Measurements from ENCODE around the gene MLLT1. TPM values are rescaled to one million over a fixed set of nuclear protein-coding genes. Genes with fewer than 3 reads are reported as not detected.

MLLT1 gene
- total RNA-seq, 4 donors from 2014 or later = 21.5 to 46.9 (median 33.4) TPM

DNA sequence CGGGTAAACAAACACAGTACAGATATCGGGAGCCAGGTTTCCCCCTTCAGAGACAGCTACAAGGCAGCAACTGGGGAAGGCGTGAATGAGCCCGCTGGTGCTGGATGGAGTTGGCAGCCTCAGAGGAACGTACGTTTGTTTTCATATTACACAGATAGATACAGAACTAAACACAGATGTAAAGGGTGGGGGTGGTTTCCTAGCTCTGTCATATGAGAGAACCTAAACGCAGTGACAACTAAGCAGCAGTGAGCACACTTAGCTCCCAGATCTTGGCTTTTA lies 32.8 kb downstream of the MLLT1 start:
- no peaks in the 10 kb centered on the region for H3K27me3 ChIP-seq
- TF ChIP-seq EP300 (IDR thresholded peaks at IDR 0.05) = no peak
- TF ChIP-seq POLR2AphosphoS5 (IDR thresholded peaks at IDR 0.05) = no peak
- no peak for TF ChIP-seq POLR2A (IDR thresholded peaks at IDR 0.05; ENCODE audit: low read depth)
- TF ChIP-seq, protein P1, sequence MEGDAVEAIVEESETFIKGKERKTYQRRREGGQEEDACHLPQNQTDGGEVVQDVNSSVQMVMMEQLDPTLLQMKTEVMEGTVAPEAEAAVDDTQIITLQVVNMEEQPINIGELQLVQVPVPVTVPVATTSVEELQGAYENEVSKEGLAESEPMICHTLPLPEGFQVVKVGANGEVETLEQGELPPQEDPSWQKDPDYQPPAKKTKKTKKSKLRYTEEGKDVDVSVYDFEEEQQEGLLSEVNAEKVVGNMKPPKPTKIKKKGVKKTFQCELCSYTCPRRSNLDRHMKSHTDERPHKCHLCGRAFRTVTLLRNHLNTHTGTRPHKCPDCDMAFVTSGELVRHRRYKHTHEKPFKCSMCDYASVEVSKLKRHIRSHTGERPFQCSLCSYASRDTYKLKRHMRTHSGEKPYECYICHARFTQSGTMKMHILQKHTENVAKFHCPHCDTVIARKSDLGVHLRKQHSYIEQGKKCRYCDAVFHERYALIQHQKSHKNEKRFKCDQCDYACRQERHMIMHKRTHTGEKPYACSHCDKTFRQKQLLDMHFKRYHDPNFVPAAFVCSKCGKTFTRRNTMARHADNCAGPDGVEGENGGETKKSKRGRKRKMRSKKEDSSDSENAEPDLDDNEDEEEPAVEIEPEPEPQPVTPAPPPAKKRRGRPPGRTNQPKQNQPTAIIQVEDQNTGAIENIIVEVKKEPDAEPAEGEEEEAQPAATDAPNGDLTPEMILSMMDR (IDR thresholded peaks at IDR 0.05) = no peak
- peaks cover 43 to 69% (median 60%) of the 10 kb centered on the region in 4 donors for H3K4me1 ChIP-seq
- intact Hi-C loops (cut with DNase I) = no loop called here
- no peak overlapping the region for H3K4me3 ChIP-seq
- 94% methylated on average over 7 of the region's 7 CpGs for WGBS
- no peak for DNase-seq (ENCODE audit: extremely low spot score)
- no peaks in the 10 kb centered on the region for H3K9me3 ChIP-seq
- no peak overlapping the region for H3K27ac ChIP-seq (replicated peaks in 1 of 4)
- no peaks in the 10 kb centered on the region for H3K36me3 ChIP-seq

DNA sequence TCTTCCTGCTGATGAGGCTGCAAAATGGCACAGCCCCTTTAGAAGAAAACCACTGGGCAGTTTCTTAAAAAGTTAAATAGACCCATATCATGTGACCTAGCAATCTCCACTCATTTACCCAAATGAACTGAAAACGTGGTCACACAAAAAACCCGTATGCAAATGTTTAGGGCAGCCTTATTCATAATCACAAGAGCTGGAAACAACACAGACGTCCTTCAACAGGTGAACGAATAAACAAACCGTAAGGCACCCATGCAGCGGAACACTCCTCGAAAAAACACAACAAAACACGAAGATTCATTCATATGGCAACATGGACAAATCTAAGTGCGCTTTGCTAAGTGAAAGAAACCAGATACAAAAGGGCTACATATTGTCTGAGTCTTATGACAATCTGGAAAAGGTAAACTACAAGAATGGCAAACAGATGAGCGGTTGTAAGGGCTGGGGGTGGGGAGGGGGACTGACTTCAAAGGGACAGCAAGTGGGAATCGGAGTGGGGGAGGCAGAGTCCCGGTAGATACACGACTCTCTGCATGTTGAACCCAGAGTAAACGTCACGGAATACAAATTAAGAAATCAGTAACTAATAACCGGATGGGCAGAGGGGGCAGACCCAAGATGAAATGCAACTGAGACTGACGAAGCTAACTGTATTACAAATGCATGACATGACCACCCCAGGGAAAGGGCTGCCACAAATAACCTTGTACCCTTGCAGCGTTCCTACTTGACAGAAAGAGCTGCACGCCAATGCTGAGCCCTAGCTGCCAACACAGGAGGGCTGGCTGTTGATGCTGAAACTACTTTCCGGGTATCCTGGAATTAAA lies 33.4 kb downstream of the MLLT1 start:
- no peaks in the 10 kb centered on the region for H3K9me3 ChIP-seq
- intact Hi-C loops (cut with DNase I) = no loop called here
- no peaks in the 10 kb centered on the region for H3K27me3 ChIP-seq
- no peak for TF ChIP-seq POLR2A (IDR thresholded peaks at IDR 0.05; ENCODE audit: low read depth)
- TF ChIP-seq POLR2AphosphoS5 (IDR thresholded peaks at IDR 0.05) = no peak
- TF ChIP-seq EP300 (IDR thresholded peaks at IDR 0.05) = no peak
- peaks cover 49 to 71% (median 63%) of the 10 kb centered on the region in 4 donors for H3K4me1 ChIP-seq
- H3K4me3 ChIP-seq = no peak overlapping the region
- H3K27ac ChIP-seq (replicated peaks in 1 of 4) = no peak overlapping the region
- WGBS = 96% methylated on average over 20 of the region's 20 CpGs
- no peaks in the 10 kb centered on the region for H3K36me3 ChIP-seq
- DNase-seq (ENCODE audit: extremely low spot score) = no peak

DNA sequence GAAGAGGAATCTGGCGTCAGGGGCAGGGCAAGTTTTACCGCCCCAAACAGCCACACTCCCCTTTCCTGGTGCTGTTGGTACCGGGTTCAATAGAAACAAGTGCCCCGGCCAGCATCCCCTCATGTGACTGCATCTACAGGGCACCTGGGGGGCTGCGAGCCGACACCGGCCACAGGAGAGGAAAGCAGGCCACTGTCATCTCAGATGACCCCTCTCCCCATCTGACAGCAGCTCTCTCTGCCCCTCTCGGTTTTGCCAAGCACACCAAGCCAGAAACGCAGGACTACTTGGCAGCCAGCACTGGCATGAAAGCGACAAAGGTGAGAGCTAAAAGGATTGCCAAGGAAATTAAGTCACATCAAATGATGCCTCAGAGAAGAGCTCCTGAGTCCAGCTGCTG lies 37.1 kb downstream of the MLLT1 start:
- H3K4me1 ChIP-seq = peaks cover 53 to 73% (median 67%) of the 10 kb centered on the region in 4 donors
- TF ChIP-seq EP300 (IDR thresholded peaks at IDR 0.05) (no peak), POLR2A (IDR thresholded peaks at IDR 0.05; ENCODE audit: low read depth) (no peak), POLR2AphosphoS5 (IDR thresholded peaks at IDR 0.05) (no peak)
- TF ChIP-seq, protein P1 (IDR thresholded peaks at IDR 0.05) = no peak
- H3K4me3 ChIP-seq = no peak overlapping the region
- H3K27ac ChIP-seq (replicated peaks in 1 of 4) = peak overlapping the region in 1 of 4 donors; percentile 44
- no peaks in the 10 kb centered on the region for H3K27me3 ChIP-seq
- no peaks in the 10 kb centered on the region for H3K9me3 ChIP-seq
- DNase-seq (ENCODE audit: extremely low spot score) = no peak
- 69% methylated on average over 10 of the region's 10 CpGs for WGBS
- no peaks in the 10 kb centered on the region for H3K36me3 ChIP-seq
- intact Hi-C loops (cut with DNase I) = no loop called here

DNA sequence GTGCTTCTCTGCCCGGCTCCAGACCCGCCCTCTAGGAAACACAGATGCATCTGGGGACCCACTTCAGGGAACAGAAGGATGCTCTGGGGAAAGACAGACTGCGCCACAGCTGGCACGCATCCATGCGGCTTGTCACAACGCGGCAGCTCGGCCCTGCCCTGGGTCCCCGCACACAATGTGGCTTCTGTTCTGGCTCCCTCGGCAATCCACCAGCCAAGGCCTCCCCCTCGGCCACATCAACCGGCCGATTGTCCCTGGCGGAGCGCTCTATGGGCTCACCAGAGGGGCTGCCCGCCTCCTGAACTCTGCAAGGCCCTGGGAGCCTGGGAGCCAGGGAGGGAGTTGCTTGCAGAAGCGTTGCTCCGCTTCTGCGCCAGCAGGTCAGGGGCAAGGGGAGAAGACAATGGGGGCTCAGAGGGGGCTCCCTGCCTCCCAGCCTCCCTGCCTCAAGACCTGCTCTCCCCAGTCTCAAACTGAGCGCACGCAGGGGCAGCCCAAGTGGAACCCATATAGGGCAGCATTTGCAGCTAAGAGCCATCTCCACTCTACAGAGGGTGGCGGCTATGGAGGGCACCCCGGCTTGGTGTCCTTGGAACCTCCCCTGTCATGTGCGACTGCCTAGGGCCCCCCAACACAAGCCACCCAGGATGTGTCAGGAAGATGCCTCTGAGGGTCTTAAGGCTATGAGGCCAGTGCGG lies 37.9 kb downstream of the MLLT1 start:
- no peaks in the 10 kb centered on the region for H3K27me3 ChIP-seq
- no peaks in the 10 kb centered on the region for H3K9me3 ChIP-seq
- H3K4me3 ChIP-seq = no peak overlapping the region
- intact Hi-C loops (cut with DNase I) = no loop called here
- peaks cover 60 to 78% (median 73%) of the 10 kb centered on the region in 4 donors for H3K4me1 ChIP-seq
- WGBS = 79% methylated on average over 24 of the region's 25 CpGs
- H3K27ac ChIP-seq (replicated peaks in 1 of 4) = peak overlapping the region in 1 of 4 donors; percentile 61
- no peaks in the 10 kb centered on the region for H3K36me3 ChIP-seq
- no peak for DNase-seq (ENCODE audit: extremely low spot score)
- TF ChIP-seq, protein P1 (IDR thresholded peaks at IDR 0.05) = no peak
- no peak for TF ChIP-seq POLR2A (IDR thresholded peaks at IDR 0.05; ENCODE audit: low read depth)
- no peak for TF ChIP-seq EP300 (IDR thresholded peaks at IDR 0.05)
- TF ChIP-seq POLR2AphosphoS5 (IDR thresholded peaks at IDR 0.05) = no peak

DNA sequence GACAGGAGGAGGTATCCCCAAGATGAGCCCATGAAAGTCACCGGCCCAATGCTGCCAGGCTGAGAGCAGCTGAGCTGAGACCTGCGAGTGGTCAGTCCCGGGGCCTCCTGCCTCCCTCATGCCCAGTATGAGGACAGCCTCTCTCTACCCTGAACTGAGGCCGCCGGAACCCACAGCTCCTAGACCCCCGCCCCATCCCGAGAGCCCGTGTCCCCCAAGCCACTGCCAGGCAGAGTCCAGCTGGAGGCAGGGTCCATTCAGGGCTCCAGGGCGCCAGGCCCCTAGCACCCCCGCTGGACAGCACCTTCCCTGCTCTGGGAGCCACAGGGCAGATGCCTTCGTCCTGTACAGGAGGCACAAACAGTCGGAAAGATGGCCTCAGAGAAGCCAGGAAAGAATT lies 38.7 kb downstream of the MLLT1 start:
- no peak for DNase-seq (ENCODE audit: extremely low spot score)
- peaks cover 67 to 86% (median 81%) of the 10 kb centered on the region in 4 donors for H3K4me1 ChIP-seq
- H3K4me3 ChIP-seq = no peak overlapping the region
- intact Hi-C loops (cut with DNase I) = no loop called here
- no peaks in the 10 kb centered on the region for H3K27me3 ChIP-seq
- no peaks in the 10 kb centered on the region for H3K36me3 ChIP-seq
- WGBS = 90% methylated on average over 12 of the region's 12 CpGs
- H3K9me3 ChIP-seq = no peaks in the 10 kb centered on the region
- H3K27ac ChIP-seq (replicated peaks in 1 of 4) = peak overlapping the region in 2 of 4 donors; percentile 6 to 61
- TF ChIP-seq EP300 (IDR thresholded peaks at IDR 0.05) (no peak), POLR2A (IDR thresholded peaks at IDR 0.05; ENCODE audit: low read depth) (no peak), POLR2AphosphoS5 (IDR thresholded peaks at IDR 0.05) (no peak)
- TF ChIP-seq, protein P1 (IDR thresholded peaks at IDR 0.05) = no peak
